Tibial nerve (tissue), 3 donors: Measurements from ENCODE around the gene SLC35B2.

Source experiments
- CTCF ChIP-seq, 5 experiments: fragments of 200-600 bp in 3 of 5; fragments of 450-650 bp in 2 of 5; sonication (generic) in 3 of 5; IDR thresholded peaks; one replicate each; pipeline ENCODE4 v1.5.1; 2016 to 2019; ENCODE audit warnings: antibody characterized with exemption in 5 of 5, mild to moderate bottlenecking in 3 of 5, moderate library complexity in 2 of 5
- POLR2A ChIP-seq, 2 donors: fragments of 450-650 bp; IDR thresholded peaks; one replicate each; pipeline ENCODE4 v1.6.1; 2017; ENCODE audit warnings: antibody characterized with exemption in 2 of 2, mild to moderate bottlenecking in 2 of 2, moderate library complexity in 2 of 2

GRCh38 chr6:44222486-44223318, 34.6 kb downstream of the SLC35B2 start:
- TF ChIP-seq CTCF (IDR thresholded peaks at IDR 0.05) (no peak), POLR2A (IDR thresholded peaks at IDR 0.05) (no peak)
